Measurements from ENCODE around the gene CARS1. TPM values are rescaled to one million over a fixed set of nuclear protein-coding genes. Genes with fewer than 3 reads are reported as not detected.

CARS1 gene
- total and polyA plus RNA-seq, 9 of the 15 experiments (the other 6 are each of a cell fraction or from before 2014, with no cell fraction given): 14.4 to 106 (median 73.6) TPM

Small RNA genes lying within 50 kb of the gene (small RNA-seq; reads per million reads assigned to genes)
- gene RNU1-91P (not detected), gene SNORA54 (2.6 reads per million, percentile 86 among the genes with 10 or more reads in this experiment)

Other genes with a start within 250 kb of the CARS1 start
- 19.2 and 23.5 TPM in 2 replicates for gene CDKN1C, start 171.6 kb downstream of the CARS1 start, total RNA-seq (2014; rRNA removed)
- gene CDKN1C, start 171.6 kb downstream of the CARS1 start, total RNA-seq (2014; rRNA removed; fragmentation: Illumina TruSeq; extraction: Trizol): 3.5 and 4.0 TPM in 2 replicates
- 2.8 and 3.5 TPM in 2 replicates for gene CDKN1C, start 171.6 kb downstream of the CARS1 start, total RNA-seq (2015; rRNA removed; fragmentation: Illumina TruSeq; extraction: Trizol)
- 21.1 and 21.9 TPM in 2 replicates for gene CDKN1C, start 171.6 kb downstream of the CARS1 start, total RNA-seq (2021)
- gene CDKN1C, start 171.6 kb downstream of the CARS1 start, polyA plus RNA-seq (2011; rRNA removed): 9.2 and 17.4 TPM in 2 replicates
- gene CDKN1C, start 171.6 kb downstream of the CARS1 start, polyA plus RNA-seq (2014; fragmentation: Illumina TruSeq; extraction: Trizol): 3.9 and 5.2 TPM in 2 replicates
- gene CDKN1C, start 171.6 kb downstream of the CARS1 start, polyA plus RNA-seq (2014; fragmentation: Nextera tagmentation; extraction: Ambion mirVana): 10 to 100 TPM in 1 of 2 experiments, 1 to 10 TPM in 1; 9.3 to 18.7 TPM
- 11.0 and 13.0 TPM in 2 replicates for gene CDKN1C, start 171.6 kb downstream of the CARS1 start, polyA plus RNA-seq (2014; rRNA removed)
- 14.8 and 26.2 TPM in 2 replicates for gene PHLDA2, start 128.0 kb downstream of the CARS1 start, total RNA-seq (2014; rRNA removed)
- gene PHLDA2, start 128.0 kb downstream of the CARS1 start, total RNA-seq (2014; rRNA removed; fragmentation: Illumina TruSeq; extraction: Trizol): 0.70 and 0.76 TPM in 2 replicates
- 5.7 and 6.3 TPM in 2 replicates for gene PHLDA2, start 128.0 kb downstream of the CARS1 start, total RNA-seq (2015; rRNA removed; fragmentation: Illumina TruSeq; extraction: Trizol)
- gene PHLDA2, start 128.0 kb downstream of the CARS1 start, total RNA-seq (2021): 42.4 and 43.2 TPM in 2 replicates
- gene PHLDA2, start 128.0 kb downstream of the CARS1 start, polyA plus RNA-seq (2011; rRNA removed): 4.7 and 4.9 TPM in 2 replicates
- gene PHLDA2, start 128.0 kb downstream of the CARS1 start, polyA plus RNA-seq (2014; fragmentation: Illumina TruSeq; extraction: Trizol): 4.0 and 24.8 TPM in 2 replicates
- under 1 TPM; 0.43 to 0.87 TPM for gene PHLDA2, start 128.0 kb downstream of the CARS1 start, polyA plus RNA-seq (2014; fragmentation: Nextera tagmentation; extraction: Ambion mirVana)
- 33.6 and 37.8 TPM in 2 replicates for gene PHLDA2, start 128.0 kb downstream of the CARS1 start, polyA plus RNA-seq (2014; rRNA removed)
- 217 and 237 TPM in 2 replicates for gene NAP1L4, start 65.1 kb downstream of the CARS1 start, total RNA-seq (2014; rRNA removed)
- 179 and 210 TPM in 2 replicates for gene NAP1L4, start 65.1 kb downstream of the CARS1 start, total RNA-seq (2014; rRNA removed; fragmentation: Illumina TruSeq; extraction: Trizol)
- 145 and 153 TPM in 2 replicates for gene NAP1L4, start 65.1 kb downstream of the CARS1 start, total RNA-seq (2015; rRNA removed; fragmentation: Illumina TruSeq; extraction: Trizol)
- gene NAP1L4, start 65.1 kb downstream of the CARS1 start, total RNA-seq (2021): 167 and 180 TPM in 2 replicates
- gene NAP1L4, start 65.1 kb downstream of the CARS1 start, polyA plus RNA-seq (2011; rRNA removed): 145 and 176 TPM in 2 replicates
- 154 and 184 TPM in 2 replicates for gene NAP1L4, start 65.1 kb downstream of the CARS1 start, polyA plus RNA-seq (2014; fragmentation: Illumina TruSeq; extraction: Trizol)
- gene NAP1L4, start 65.1 kb downstream of the CARS1 start, polyA plus RNA-seq (2014; fragmentation: Nextera tagmentation; extraction: Ambion mirVana): 10 to 100 TPM; 34.1 to 50.7 TPM
- gene NAP1L4, start 65.1 kb downstream of the CARS1 start, polyA plus RNA-seq (2014; rRNA removed): 221 and 244 TPM in 2 replicates
- 6.6 and 8.0 TPM in 2 replicates for gene OSBPL5, start 107.9 kb upstream of the CARS1 start, total RNA-seq (2014; rRNA removed)
- gene OSBPL5, start 107.9 kb upstream of the CARS1 start, total RNA-seq (2014; rRNA removed; fragmentation: Illumina TruSeq; extraction: Trizol): 1.4 and 2.4 TPM in 2 replicates
- gene OSBPL5, start 107.9 kb upstream of the CARS1 start, total RNA-seq (2015; rRNA removed; fragmentation: Illumina TruSeq; extraction: Trizol): 6.4 and 6.5 TPM in 2 replicates
- gene OSBPL5, start 107.9 kb upstream of the CARS1 start, total RNA-seq (2021): 14.3 and 14.8 TPM in 2 replicates
- 3.2 and 7.5 TPM in 2 replicates for gene OSBPL5, start 107.9 kb upstream of the CARS1 start, polyA plus RNA-seq (2011; rRNA removed)
- 3.1 and 4.6 TPM in 2 replicates for gene OSBPL5, start 107.9 kb upstream of the CARS1 start, polyA plus RNA-seq (2014; fragmentation: Illumina TruSeq; extraction: Trizol)
- under 1 TPM; 0.06 to 0.10 TPM for gene OSBPL5, start 107.9 kb upstream of the CARS1 start, polyA plus RNA-seq (2014; fragmentation: Nextera tagmentation; extraction: Ambion mirVana)
- 6.6 and 11.9 TPM in 2 replicates for gene OSBPL5, start 107.9 kb upstream of the CARS1 start, polyA plus RNA-seq (2014; rRNA removed)
- not detected in 2 replicates for gene MRGPRG, start 161.4 kb upstream of the CARS1 start, total RNA-seq (2014; rRNA removed)
- not detected in 2 replicates for gene MRGPRG, start 161.4 kb upstream of the CARS1 start, total RNA-seq (2014; rRNA removed; fragmentation: Illumina TruSeq; extraction: Trizol)
- not detected in 2 replicates for gene MRGPRG, start 161.4 kb upstream of the CARS1 start, total RNA-seq (2015; rRNA removed; fragmentation: Illumina TruSeq; extraction: Trizol)
- gene MRGPRG, start 161.4 kb upstream of the CARS1 start, total RNA-seq (2021): not detected in 2 replicates
- gene MRGPRG, start 161.4 kb upstream of the CARS1 start, polyA plus RNA-seq (2011; rRNA removed): not detected in 2 replicates
- not detected in 2 replicates for gene MRGPRG, start 161.4 kb upstream of the CARS1 start, polyA plus RNA-seq (2014; fragmentation: Illumina TruSeq; extraction: Trizol)
- not detected for gene MRGPRG, start 161.4 kb upstream of the CARS1 start, polyA plus RNA-seq (2014; fragmentation: Nextera tagmentation; extraction: Ambion mirVana)
- gene MRGPRG, start 161.4 kb upstream of the CARS1 start, polyA plus RNA-seq (2014; rRNA removed): not detected in 2 replicates
- not detected in 2 replicates for gene MRGPRE, start 175.0 kb upstream of the CARS1 start, total RNA-seq (2014; rRNA removed)
- not detected in 2 replicates for gene MRGPRE, start 175.0 kb upstream of the CARS1 start, total RNA-seq (2014; rRNA removed; fragmentation: Illumina TruSeq; extraction: Trizol)
- not detected in 2 replicates for gene MRGPRE, start 175.0 kb upstream of the CARS1 start, total RNA-seq (2015; rRNA removed; fragmentation: Illumina TruSeq; extraction: Trizol)
- not detected in 2 replicates for gene MRGPRE, start 175.0 kb upstream of the CARS1 start, total RNA-seq (2021)
- not detected in 2 replicates for gene MRGPRE, start 175.0 kb upstream of the CARS1 start, polyA plus RNA-seq (2011; rRNA removed)
- gene MRGPRE, start 175.0 kb upstream of the CARS1 start, polyA plus RNA-seq (2014; fragmentation: Illumina TruSeq; extraction: Trizol): not detected in 2 replicates
- not detected for gene MRGPRE, start 175.0 kb upstream of the CARS1 start, polyA plus RNA-seq (2014; fragmentation: Nextera tagmentation; extraction: Ambion mirVana)
- gene MRGPRE, start 175.0 kb upstream of the CARS1 start, polyA plus RNA-seq (2014; rRNA removed): not detected in 2 replicates